ENCODE data around the gene TXNDC12.

The TXNDC12 gene

GRCh38 chr1:51990478-51990965 is 64.5 kb downstream of the TXNDC12 start, which contains the start of gene RAB3B:
RAB3B (minus strand) TSS chr1:51990700; CDS start chr1:51977117, 13,583 bp downstream.
- peak within 1 kb of the TSS; percentile 65 for H3K4me2 ChIP-seq (ENCODE audit: low read length)
- no peak within 1 kb of the TSS for H3K27ac ChIP-seq (ENCODE audit: low read depth, low read length)

GRCh38 chr1:51989582-51990477 is 65.2 kb downstream of the TXNDC12 start:
- H3F3A ChIP-seq (ENCODE audit: control insufficient read depth, insufficient read depth) = no peaks in the 10 kb centered on the region
- H3K9me3 ChIP-seq (ENCODE audit: control insufficient read depth, insufficient read depth, low read length) = no peaks in the 10 kb centered on the region
- TF ChIP-seq EZH2phosphoT487 (IDR thresholded peaks at IDR 0.05; ENCODE audit: borderline replicate concordance, low read length) (no peak), CTCF (IDR thresholded peaks at IDR 0.05; ENCODE audit: low read depth, low read length, poor library complexity, severe bottlenecking) (no peak)
- no peaks in the 10 kb centered on the region for H3K79me2 ChIP-seq (ENCODE audit: control insufficient read depth, low read length)
- peak overlapping the region; percentile 64 for H3K4me3 ChIP-seq (ENCODE audit: low read length)
- H3K4me2 ChIP-seq (ENCODE audit: low read length) = peak overlapping the region; percentile 65
- peaks cover 5% of the 10 kb centered on the region for H3K4me1 ChIP-seq (ENCODE audit: control insufficient read depth, low read length)
- no peaks in the 10 kb centered on the region for H3K36me3 ChIP-seq (ENCODE audit: control insufficient read depth, low read length)
- H3K27me3 ChIP-seq (ENCODE audit: control insufficient read depth, low read length) = peaks cover 33% of the 10 kb centered on the region
- H4K20me1 ChIP-seq (ENCODE audit: control insufficient read depth, insufficient read depth, low read depth, low read length) = no peaks in the 10 kb centered on the region
- no peaks in the 10 kb centered on the region for H3K9me2 ChIP-seq (replicated peaks; ENCODE audit: control insufficient read depth, low read length)
- no peak overlapping the region for H3K27ac ChIP-seq (ENCODE audit: low read depth, low read length)

More at GRCh38 chr1:51990478-51990965, 64.5 kb downstream of the TXNDC12 start, which contains the start of gene RAB3B:
- Histone ChIP-seq H3K27me3 (ENCODE audit: control insufficient read depth, low read length) (peaks cover 33% of the 10 kb centered on the region), H3F3A (ENCODE audit: control insufficient read depth, insufficient read depth) (no peaks in the 10 kb centered on the region), H3K4me3 (ENCODE audit: low read length) (peak within 1 kb of the TSS; percentile 64), H4K20me1 (ENCODE audit: control insufficient read depth, insufficient read depth, low read depth, low read length) (no peaks in the 10 kb centered on the region), H3K79me2 (ENCODE audit: control insufficient read depth, low read length) (no peaks in the 10 kb centered on the region), H3K36me3 (ENCODE audit: control insufficient read depth, low read length) (no peaks in the 10 kb centered on the region), H3K4me1 (ENCODE audit: control insufficient read depth, low read length) (peaks cover 5% of the 10 kb centered on the region), H3K9me2 (replicated peaks; ENCODE audit: control insufficient read depth, low read length) (no peaks in the 10 kb centered on the region), H3K9me3 (ENCODE audit: control insufficient read depth, insufficient read depth, low read length) (no peaks in the 10 kb centered on the region)
- TF ChIP-seq CTCF (IDR thresholded peaks at IDR 0.05; ENCODE audit: low read depth, low read length, poor library complexity, severe bottlenecking) (no peak), EZH2phosphoT487 (IDR thresholded peaks at IDR 0.05; ENCODE audit: borderline replicate concordance, low read length) (no peak)

GRCh38 chr1:51988254-51988653 is 66.7 kb downstream of the TXNDC12 start:
- TF ChIP-seq CTCF (IDR thresholded peaks at IDR 0.05; ENCODE audit: low read depth, low read length, poor library complexity, severe bottlenecking) (no peak), EZH2phosphoT487 (IDR thresholded peaks at IDR 0.05; ENCODE audit: borderline replicate concordance, low read length) (no peak)
- Histone ChIP-seq H4K20me1 (ENCODE audit: control insufficient read depth, insufficient read depth, low read depth, low read length) (no peaks in the 10 kb centered on the region), H3K27ac (ENCODE audit: low read depth, low read length) (no peak overlapping the region), H3K79me2 (ENCODE audit: control insufficient read depth, low read length) (no peaks in the 10 kb centered on the region), H3K27me3 (ENCODE audit: control insufficient read depth, low read length) (peaks cover 33% of the 10 kb centered on the region), H3K4me2 (ENCODE audit: low read length) (no peak overlapping the region), H3F3A (ENCODE audit: control insufficient read depth, insufficient read depth) (no peaks in the 10 kb centered on the region), H3K36me3 (ENCODE audit: control insufficient read depth, low read length) (no peaks in the 10 kb centered on the region), H3K9me3 (ENCODE audit: control insufficient read depth, insufficient read depth, low read length) (no peaks in the 10 kb centered on the region), H3K9me2 (replicated peaks; ENCODE audit: control insufficient read depth, low read length) (no peaks in the 10 kb centered on the region), H3K4me1 (ENCODE audit: control insufficient read depth, low read length) (peaks cover 5% of the 10 kb centered on the region), H3K4me3 (ENCODE audit: low read length) (no peak overlapping the region)

Data from DOHH2 (cell line).